PFSK-1 (cell line): ENCODE measurements around the gene HTT.

Source experiments
- FOXP2 ChIP-seq: optimal IDR thresholded peaks from 2 replicates; pipeline ENCODE3; 2011; ENCODE audit warnings: borderline replicate concordance, control low read depth, inconsistent platforms; ENCODE audit not compliant: insufficient read depth; ENCODE audit errors: extremely low read length, extremely low read depth
- POLR2AphosphoS5 ChIP-seq: IDR thresholded peaks from 2 replicates; pipeline ENCODE4 v1.6.1; 2012; ENCODE audit warnings: low read depth, mild to moderate bottlenecking, control low read depth, low read length, moderate library complexity

DNA sequence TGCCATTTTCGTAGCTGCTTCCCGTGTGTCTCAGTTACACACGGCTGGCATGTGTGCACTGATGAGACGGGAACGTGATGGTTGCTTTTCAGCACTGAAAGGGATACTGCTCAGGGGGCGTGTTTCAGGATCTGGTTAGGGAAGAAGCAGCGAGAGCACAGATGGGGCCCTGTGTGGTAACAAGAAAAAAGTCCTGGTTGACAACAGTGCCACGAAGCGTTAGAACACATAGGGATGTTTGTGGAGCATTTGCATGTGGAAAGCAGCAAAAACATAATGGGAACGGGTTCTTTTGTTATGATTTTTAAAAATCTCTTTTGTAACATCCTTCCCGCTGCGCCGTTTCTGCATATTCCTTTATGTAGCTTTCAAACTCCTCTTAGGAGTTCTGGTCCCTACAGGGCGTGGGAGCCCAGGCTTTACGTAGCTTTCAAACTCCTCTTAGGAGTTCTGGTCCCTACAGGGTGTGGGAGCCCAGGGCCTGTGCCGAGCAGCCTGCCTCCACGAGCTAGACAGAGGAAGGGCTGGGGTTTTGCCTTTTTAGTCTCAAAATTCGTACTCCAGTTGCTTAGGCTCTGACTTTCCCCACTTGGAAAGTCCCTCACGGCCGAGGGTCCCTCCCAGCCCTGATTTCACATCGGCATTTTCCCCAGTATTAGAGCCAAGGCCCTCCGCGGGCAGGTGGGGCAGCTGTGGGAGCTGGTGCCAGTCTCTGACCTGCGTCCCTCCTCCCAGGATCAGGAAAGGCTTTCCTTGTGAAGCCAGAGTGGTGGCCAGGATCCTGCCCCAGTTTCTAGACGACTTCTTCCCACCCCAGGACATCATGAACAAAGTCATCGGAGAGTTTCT lies 163.5 kb downstream of the HTT start:
- TF ChIP-seq POLR2AphosphoS5 (no peak), FOXP2 (no peak)
